Activated naive CD8-positive, alpha-beta T cell (primary cell): ENCODE data around the gene EXOSC5.
"Not testable (repeated sequence)": the region's sequence is repeated elsewhere in the genome, so short reads cannot be mapped to it uniquely, and the experiment has no call there.

ENCODE experiments used
- H3K27ac Mint-ChIP-seq: one replicate; pipeline ENCODE4 v1.8.0; 2021; ENCODE audit warnings: mixed read lengths
- H3K27me3 Mint-ChIP-seq: one replicate; pipeline ENCODE4 v1.8.0; 2021; ENCODE audit warnings: mixed read lengths
- H3K36me3 Mint-ChIP-seq: one replicate; pipeline ENCODE4 v1.8.0; 2021; ENCODE audit warnings: mixed read lengths
- H3K4me1 Mint-ChIP-seq: one replicate; pipeline ENCODE4 v1.8.0; 2021; ENCODE audit warnings: low read depth, mixed read lengths
- H3K4me3 Mint-ChIP-seq: one replicate; pipeline ENCODE4 v1.8.0; 2021; ENCODE audit warnings: mild to moderate bottlenecking, mixed read lengths
- H3K9me3 Mint-ChIP-seq: one replicate; pipeline ENCODE4 v1.8.0; 2021; ENCODE audit warnings: low read depth, mixed read lengths

The EXOSC5 gene

DNA sequence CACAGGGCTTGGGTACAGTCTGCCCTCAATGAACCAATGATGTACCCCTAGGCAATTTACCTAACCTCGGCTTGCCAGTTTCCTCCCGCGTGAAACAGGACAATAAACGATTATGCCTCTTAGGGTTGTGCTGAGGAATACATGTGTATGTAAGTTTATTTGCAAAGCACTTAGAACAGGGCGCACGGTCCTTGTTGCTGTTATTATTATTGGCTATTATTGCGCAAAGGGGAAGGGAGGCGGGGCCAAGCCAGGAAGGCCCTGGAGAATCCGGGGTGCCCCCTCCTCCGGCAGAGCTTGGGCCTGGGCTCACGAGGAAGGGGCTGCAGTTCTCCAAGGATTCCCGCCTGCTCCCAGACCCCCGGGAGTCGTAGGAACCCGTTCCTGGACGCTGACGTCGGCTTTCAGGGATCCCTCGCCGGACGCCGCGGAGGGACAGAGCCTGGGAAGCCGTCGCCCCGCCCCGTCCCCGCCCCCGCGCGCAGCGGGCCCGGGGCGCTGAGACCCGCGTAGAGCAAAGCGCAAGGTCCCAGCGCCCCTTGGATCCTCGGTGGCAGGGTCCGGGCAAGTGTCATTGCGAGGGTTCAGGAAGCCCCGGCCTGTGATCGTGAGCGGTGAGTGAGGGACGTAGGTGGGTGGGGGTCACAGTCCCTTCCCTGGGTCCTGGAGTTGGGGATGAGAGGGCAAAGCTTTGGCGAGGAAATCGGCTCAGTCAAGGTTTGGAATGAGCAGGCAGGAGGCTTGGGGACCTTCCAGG lies 20.7 kb downstream of the EXOSC5 start, which contains the start of gene TMEM91:
Gene TMEM91 (plus strand): TSS at position 293 of the 757 bp plus-strand sequence. CDS start 1,777 bp downstream, outside the sequence.
- no peaks in the 10 kb centered on the region for H3K36me3 Mint-ChIP-seq
- no peaks in the 10 kb centered on the region for H3K9me3 Mint-ChIP-seq
- H3K27me3 Mint-ChIP-seq = no peaks in the 10 kb centered on the region
- peak within 1 kb of the TSS; percentile 86 for H3K4me3 Mint-ChIP-seq
- peaks cover 17% of the 10 kb centered on the region for H3K4me1 Mint-ChIP-seq
- peak within 1 kb of the TSS; percentile 88 for H3K27ac Mint-ChIP-seq

DNA sequence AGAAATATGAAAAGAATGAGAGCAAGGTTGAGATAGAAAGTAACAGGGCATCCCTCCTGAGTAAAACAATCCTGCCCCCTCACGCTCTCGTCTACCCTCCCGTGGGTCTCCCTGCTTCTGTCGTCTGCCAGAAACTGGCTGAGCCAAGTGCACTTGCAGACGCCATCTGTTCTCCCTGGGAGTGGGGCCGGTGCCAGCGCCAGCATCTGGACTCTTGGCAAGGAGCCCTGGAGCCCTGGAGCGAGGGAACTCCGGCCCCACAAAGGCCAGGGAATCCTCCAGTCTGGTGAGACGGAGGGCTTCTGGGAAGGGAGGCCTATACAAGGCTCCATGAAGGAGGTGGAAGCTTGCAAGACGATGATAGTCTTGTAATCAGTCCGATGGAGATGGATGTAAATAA lies 23.2 kb downstream of the EXOSC5 start:
- H3K4me3 Mint-ChIP-seq = no peak overlapping the region
- no peak overlapping the region for H3K27ac Mint-ChIP-seq
- H3K9me3 Mint-ChIP-seq = no peaks in the 10 kb centered on the region
- peaks cover 17% of the 10 kb centered on the region for H3K4me1 Mint-ChIP-seq
- H3K36me3 Mint-ChIP-seq = no peaks in the 10 kb centered on the region
- no peaks in the 10 kb centered on the region for H3K27me3 Mint-ChIP-seq

DNA sequence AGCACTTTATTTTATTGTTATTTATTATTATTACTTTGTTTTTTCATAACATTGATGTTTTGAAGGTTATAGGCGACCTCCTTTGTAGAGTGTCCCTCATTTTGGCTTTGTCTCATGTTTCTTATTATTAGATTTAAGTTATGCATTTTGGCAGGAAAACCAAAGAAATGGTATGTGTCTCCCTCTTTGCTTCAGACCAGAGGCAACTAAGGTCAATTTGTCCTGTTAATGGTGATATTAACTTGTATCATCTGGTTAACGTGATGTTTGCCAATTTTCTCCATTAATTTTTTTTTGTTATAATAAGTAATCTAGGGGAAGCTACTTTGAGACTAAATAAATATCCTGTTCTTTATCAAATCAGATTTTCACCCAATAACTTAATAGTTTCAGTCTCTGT lies 24.7 kb downstream of the EXOSC5 start:
- peaks cover 16% of the 10 kb centered on the region for H3K4me1 Mint-ChIP-seq
- no peak overlapping the region for H3K27ac Mint-ChIP-seq
- H3K27me3 Mint-ChIP-seq = no peaks in the 10 kb centered on the region
- H3K9me3 Mint-ChIP-seq = no peaks in the 10 kb centered on the region
- no peaks in the 10 kb centered on the region for H3K36me3 Mint-ChIP-seq
- no peak overlapping the region for H3K4me3 Mint-ChIP-seq

DNA sequence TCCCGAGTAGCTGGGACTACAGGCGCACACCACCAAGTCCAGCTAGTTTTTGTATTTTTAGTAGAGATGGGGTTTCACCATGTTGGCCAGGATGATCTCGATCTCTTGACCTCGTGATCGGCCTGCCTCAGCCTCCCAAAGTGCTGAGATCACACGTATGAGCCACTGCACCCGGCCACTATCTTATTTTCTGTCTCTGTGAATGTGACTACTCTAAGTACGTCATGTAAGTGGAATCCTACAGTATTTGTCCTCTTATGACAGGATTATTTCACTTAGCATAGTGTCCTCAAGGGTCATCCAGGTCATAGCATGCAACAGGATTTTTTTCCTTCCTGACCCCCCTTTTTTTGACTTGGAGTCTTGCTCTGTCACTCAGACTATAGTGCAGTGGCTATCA lies 25.6 kb downstream of the EXOSC5 start:
- Mint-ChIP-seq H3K9me3 (no peaks in the 10 kb centered on the region), H3K4me1 (peaks cover 9% of the 10 kb centered on the region), H3K36me3 (no peaks in the 10 kb centered on the region), H3K27ac (peak overlapping the region; percentile 64), H3K27me3 (no peaks in the 10 kb centered on the region), H3K4me3 (no peak overlapping the region)

DNA sequence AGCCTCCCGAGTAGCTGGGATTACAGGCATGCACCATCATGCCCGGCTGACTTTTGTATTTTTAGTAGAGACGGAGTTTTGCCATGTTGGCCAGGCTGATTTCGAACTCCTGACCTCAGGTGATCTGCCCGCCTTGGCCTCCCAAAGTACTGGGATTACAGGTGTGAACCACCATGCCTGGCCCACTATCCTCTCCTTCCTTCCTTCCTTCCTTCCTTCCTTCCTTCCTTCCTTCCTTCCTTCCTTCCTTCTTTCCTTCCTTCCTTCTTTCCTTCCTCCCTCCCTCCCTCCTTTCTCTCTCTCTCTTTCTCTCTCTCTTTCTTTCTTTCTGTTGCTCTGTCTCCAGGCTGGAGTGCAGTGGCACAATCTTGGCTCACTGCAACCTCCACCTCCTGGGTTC lies 26.0 kb downstream of the EXOSC5 start:
- peak overlapping the region; percentile 64 for H3K27ac Mint-ChIP-seq
- H3K9me3 Mint-ChIP-seq, H3K27me3 Mint-ChIP-seq, H3K4me3 Mint-ChIP-seq, H3K4me1 Mint-ChIP-seq, H3K36me3 Mint-ChIP-seq: not testable (repeated sequence)

DNA sequence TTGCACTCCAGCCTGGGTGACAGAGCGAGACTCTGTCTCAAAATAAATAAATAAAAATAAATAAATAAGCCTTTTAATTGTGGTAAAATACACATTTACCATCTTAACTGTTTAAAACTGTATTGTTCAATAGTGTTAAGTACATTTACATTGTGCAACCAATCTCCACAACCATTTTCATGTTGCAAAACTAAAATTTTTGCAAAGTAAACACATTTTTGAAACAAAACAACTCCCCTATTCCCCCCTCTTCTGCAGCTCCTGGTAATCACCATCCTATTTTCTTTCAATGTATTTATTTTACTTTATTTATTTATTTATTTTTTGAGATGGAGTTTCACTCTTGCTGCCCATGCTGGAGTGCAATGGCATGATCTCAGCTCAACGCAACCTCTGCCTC lies 27.4 kb downstream of the EXOSC5 start:
- peaks cover 10% of the 10 kb centered on the region for H3K4me1 Mint-ChIP-seq
- no peaks in the 10 kb centered on the region for H3K27me3 Mint-ChIP-seq
- no peak overlapping the region for H3K27ac Mint-ChIP-seq
- no peaks in the 10 kb centered on the region for H3K9me3 Mint-ChIP-seq
- no peak overlapping the region for H3K4me3 Mint-ChIP-seq
- H3K36me3 Mint-ChIP-seq = no peaks in the 10 kb centered on the region

DNA sequence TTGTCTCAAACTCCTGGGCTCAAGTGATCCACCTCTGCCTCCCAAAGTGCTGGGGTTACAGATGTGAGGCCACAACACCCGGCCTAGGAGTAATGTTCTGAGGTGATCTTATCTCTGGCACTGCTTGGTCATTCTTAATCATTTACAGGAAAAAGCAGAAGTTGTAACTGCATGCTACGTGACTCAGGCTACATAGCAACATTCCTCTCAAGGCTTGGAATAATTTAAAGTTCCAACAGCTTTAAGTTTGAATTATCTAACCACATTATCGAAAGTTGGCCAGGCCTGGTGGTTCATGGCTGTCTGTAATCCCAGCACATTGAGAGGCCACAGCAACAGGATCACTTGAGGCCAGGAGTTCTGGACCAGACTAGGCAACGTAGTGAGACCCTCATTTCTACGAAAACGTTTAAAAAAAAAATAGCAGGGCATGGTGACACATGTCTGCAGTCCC lies 29.3 kb downstream of the EXOSC5 start:
- Mint-ChIP-seq H3K4me3 (no peak overlapping the region), H3K27me3 (no peaks in the 10 kb centered on the region), H3K4me1 (peaks cover 25% of the 10 kb centered on the region), H3K36me3 (no peaks in the 10 kb centered on the region), H3K27ac (no peak overlapping the region), H3K9me3 (no peaks in the 10 kb centered on the region)

DNA sequence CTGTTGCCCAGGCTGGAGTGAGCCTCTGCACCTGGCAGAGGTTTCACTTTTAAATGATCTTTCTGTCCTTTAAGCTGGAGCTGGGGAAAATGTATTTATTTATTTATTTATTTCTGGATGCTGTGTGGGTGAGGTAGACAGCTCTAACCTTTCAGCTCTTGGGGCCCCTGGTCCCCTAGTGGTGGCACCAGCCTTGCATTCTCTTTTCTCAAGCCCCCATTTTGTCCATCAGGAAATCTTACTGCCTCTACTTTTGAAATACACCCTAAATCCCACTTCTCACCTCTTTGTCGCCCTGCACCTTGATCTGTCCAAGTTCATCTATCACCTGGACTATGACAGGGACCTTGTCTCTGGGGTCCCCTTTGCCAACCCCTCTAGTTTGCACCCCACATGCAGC lies 31.1 kb downstream of the EXOSC5 start:
- no peaks in the 10 kb centered on the region for H3K36me3 Mint-ChIP-seq
- no peak overlapping the region for H3K27ac Mint-ChIP-seq
- H3K4me3 Mint-ChIP-seq = no peak overlapping the region

DNA sequence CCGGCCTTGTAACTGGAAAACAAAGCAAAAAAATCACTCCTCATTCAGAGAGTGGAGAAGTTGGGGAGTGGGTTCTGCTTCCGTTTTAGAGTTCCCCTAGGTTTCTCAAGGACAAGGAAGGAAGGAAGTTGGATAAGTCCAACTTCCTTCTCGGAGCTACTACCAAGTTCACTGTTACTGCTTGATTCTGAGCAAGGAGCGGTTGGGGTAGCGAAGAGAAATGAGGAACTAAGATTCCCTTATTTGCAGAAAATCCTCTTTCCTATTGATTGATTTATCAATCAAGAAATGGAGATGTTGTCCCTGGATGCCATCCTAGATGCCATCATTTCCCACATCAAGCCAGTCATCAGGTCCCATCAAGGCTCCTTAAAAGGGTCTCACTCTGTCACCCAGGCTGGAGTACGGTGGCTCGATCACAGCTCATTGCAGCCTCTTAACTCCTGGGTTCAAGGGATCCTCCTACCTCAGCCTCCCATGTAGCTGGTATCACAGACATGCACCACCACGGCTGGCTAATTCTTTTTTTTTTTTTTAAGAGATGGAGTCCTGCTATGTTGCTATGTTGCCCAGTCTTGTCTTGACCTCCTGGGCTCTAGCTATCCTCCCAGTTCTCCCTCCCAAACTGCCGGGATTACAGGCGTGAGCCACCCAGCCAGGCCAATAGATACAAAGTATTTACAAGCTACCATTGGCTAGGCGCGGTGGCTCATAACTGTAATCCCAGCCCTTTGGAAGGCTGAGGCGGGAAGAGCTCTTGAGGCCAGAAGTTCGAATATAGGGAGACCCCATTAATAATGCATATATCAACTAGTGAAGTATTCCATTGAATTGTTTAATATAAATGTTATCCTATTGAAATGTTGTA lies 32.4 kb downstream of the EXOSC5 start:
- Mint-ChIP-seq H3K36me3 (no peaks in the 10 kb centered on the region), H3K4me1 (peaks cover 39% of the 10 kb centered on the region), H3K27ac (peak overlapping the region; percentile 98), H3K4me3 (peak overlapping the region; percentile 97), H3K27me3 (no peaks in the 10 kb centered on the region), H3K9me3 (no peaks in the 10 kb centered on the region)

More for the DNA sequence above, 31.1 kb downstream of the EXOSC5 start:
- H3K27me3 Mint-ChIP-seq = no peaks in the 10 kb centered on the region
- peaks cover 32% of the 10 kb centered on the region for H3K4me1 Mint-ChIP-seq
- no peaks in the 10 kb centered on the region for H3K9me3 Mint-ChIP-seq

DNA sequence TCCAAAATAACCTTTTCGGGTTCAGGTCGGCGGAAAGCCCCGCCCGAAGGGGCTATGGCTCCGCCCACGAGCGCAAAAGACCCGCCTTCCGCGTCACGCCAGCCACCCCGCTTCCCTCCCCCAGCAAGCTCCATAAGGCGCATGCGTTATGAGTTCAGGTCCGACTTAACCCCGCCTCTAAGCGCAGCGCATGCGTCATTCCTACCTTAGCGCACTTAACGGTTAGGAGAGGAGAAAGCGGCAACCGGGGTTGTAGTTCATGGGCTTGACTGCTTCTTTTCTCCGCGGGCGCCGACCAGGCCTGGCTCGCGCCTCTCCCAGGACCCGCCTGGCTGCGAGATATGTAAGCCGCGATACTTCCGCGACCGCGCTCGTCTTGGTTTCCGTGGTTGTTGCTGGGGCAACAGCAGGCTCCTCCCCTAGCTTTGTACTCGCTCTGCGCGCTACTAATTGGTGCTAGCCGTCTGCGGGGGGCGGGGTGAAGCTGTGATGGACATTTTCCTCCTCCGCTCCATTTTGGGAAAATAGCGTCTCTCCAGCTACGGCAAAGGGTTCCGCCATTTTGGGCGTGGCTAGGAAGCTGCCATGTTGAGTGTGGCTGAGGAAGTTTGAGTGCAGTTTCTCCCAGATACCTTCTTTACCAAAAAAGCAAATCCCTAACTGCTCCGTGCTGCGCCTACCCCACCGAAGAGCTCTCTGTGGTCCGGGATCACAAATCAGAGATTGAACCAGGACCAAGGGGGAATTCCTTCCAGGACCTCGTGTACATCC lies 33.2 kb downstream of the EXOSC5 start, which contains the start of gene B9D2:
Gene B9D2 (minus strand): TSS at position 397 of the 771 bp plus-strand sequence. CDS start 630 bp downstream, outside the sequence.
- no peaks in the 10 kb centered on the region for H3K9me3 Mint-ChIP-seq
- H3K27me3 Mint-ChIP-seq = no peaks in the 10 kb centered on the region
- H3K27ac Mint-ChIP-seq = peak within 1 kb of the TSS; percentile 98
- H3K4me3 Mint-ChIP-seq = peak within 1 kb of the TSS; percentile 97
- H3K4me1 Mint-ChIP-seq = peaks cover 42% of the 10 kb centered on the region
- no peaks in the 10 kb centered on the region for H3K36me3 Mint-ChIP-seq

DNA sequence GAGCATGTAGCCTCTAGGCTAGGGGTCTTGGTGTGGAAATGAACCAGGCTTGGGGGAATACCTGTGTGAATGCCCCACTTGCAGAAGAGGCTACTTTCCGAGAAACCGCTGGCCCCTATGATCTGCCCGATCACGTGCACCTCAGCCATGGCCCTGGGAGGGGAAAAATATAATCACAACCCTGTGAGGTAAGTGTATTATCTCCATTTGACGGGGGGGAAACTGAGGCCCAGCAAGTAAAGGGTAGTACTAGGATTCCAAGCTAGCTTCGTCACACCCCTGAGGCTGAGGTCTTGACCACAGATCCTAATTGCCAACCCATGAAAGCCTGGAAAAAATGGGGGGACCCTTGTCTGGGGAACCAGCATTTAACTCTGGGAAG lies 33.8 kb downstream of the EXOSC5 start:
- Mint-ChIP-seq H3K4me3 (peak overlapping the region; percentile 97), H3K27me3 (no peaks in the 10 kb centered on the region), H3K4me1 (peaks cover 47% of the 10 kb centered on the region), H3K36me3 (no peaks in the 10 kb centered on the region), H3K9me3 (no peaks in the 10 kb centered on the region), H3K27ac (peak overlapping the region; percentile 98)

DNA sequence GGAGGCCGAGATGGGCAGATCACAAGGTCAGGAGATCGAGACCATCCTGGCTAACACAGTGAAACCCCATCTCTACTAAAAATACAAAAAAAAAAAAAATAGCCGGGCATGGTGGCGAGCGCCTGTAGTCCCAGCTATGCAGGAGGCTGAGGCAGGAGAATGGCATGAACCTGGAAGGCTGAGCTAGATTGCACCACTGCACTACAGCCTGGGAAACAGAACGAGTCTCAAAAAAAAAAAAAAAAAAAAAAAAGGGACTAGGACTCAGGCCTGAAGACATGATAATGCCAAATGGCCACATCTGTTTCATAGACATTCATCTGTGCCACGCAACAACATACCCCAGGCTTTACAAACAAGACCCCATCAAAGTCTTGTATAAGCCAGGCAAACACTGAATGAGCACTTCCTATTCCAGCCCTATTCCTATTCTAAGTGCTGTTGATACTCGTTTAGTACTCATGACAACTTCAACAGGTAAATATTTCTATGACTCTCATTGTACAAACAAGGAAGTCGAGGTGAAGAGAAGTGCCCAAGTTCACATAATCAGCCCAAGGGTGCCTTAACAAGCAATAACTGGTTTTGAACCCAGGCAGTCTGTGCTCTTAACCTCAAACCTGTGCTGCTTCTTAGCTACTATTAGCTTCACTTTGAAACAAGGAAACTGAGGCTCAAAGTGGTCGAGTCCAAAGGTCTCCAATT lies 34.9 kb downstream of the EXOSC5 start:
- Mint-ChIP-seq H3K9me3 (no peaks in the 10 kb centered on the region), H3K27me3 (no peaks in the 10 kb centered on the region), H3K4me3 (peak overlapping the region; percentile 97), H3K27ac (peak overlapping the region; percentile 54), H3K36me3 (no peaks in the 10 kb centered on the region), H3K4me1 (peaks cover 56% of the 10 kb centered on the region)

DNA sequence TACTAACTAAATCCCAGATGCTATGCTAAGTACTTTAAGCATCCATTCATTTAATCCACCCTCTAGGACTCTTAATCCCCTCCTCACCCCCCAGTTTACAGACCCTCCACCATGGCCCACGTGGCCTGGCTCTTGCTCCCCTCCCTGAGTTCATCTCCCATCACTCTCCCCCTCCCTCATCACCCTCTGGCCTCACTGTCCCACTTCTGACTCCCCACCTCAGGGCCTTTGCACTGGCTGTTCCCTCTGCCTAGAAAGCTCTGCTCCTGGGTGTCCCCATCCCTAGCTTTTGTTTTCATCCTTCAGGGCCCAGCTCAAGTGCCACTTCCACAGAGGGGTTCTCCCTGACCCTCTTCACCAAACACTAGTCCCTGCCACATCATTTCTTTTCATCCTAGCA lies 37.4 kb downstream of the EXOSC5 start:
- no peak overlapping the region for H3K27ac Mint-ChIP-seq
- H3K4me1 Mint-ChIP-seq = peaks cover 72% of the 10 kb centered on the region
- no peaks in the 10 kb centered on the region for H3K27me3 Mint-ChIP-seq
- no peak overlapping the region for H3K4me3 Mint-ChIP-seq
- no peaks in the 10 kb centered on the region for H3K9me3 Mint-ChIP-seq
- no peaks in the 10 kb centered on the region for H3K36me3 Mint-ChIP-seq

DNA sequence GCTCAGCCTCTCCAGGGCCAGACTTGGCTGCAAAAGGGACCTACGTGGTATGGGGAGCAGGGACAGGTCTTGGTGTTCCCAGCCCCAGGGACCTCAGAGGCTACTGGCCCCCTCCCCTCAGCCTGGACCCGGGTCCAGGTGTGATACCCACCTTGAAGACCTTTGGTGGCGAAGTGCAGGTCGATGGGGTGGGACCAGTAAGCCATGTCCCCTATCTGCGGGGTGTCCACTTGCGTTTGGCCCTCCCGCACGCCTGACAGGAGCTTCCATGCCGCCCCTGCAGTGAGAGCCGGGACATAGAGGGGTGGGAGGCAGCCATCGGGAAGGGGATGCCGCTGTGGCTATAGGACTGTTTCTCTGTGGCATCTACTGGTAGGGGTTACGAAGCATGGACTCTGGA lies 39.4 kb downstream of the EXOSC5 start:
- Mint-ChIP-seq H3K36me3 (no peaks in the 10 kb centered on the region), H3K4me1 (peaks cover 60% of the 10 kb centered on the region), H3K27me3 (no peaks in the 10 kb centered on the region), H3K4me3 (peak overlapping the region; percentile 81), H3K27ac (peak overlapping the region; percentile 99), H3K9me3 (no peaks in the 10 kb centered on the region)
